Peyer's patch (tissue), 4 donors: ENCODE results near the gene PGM5. TPM values are rescaled to one million over a fixed set of nuclear protein-coding genes. Genes with fewer than 3 reads are reported as not detected.

Experiments used
- DNase-seq, 3 donors: peaks; one replicate each; pipeline ENCODE4 v3.0.0-alpha.2; 2017 to 2019
- H3K27ac ChIP-seq, 4 donors: fragments of 200-600 bp; sonication (generic); one replicate each; pipeline ENCODE4 v1.5.1; 2016 to 2019
- H3K27me3 ChIP-seq, 2 donors: fragments of 200-600 bp; sonication (generic); one replicate each; pipeline ENCODE4 v1.5.1; 2019
- H3K36me3 ChIP-seq, 3 donors: fragments of 200-600 bp; sonication (generic); one replicate each; pipeline ENCODE4 v1.5.1; 2016 to 2019
- H3K4me1 ChIP-seq, 4 donors: fragments of 200-600 bp; sonication (generic); one replicate each; pipeline ENCODE4 v1.5.1; 2016 to 2019
- H3K4me3 ChIP-seq, 4 donors: fragments of 200-600 bp; sonication (generic); 1 replicate in 3 of 4; 2 replicates in 1 of 4; pipeline ENCODE4 v1.5.1; 2016 to 2019; ENCODE audit warnings: mild to moderate bottlenecking in 1 of 4
- H3K9me3 ChIP-seq, 4 donors: fragments of 200-600 bp; sonication (generic); one replicate each; pipeline ENCODE4 v1.5.1; 2016 to 2019; ENCODE audit warnings: mild to moderate bottlenecking in 1 of 4
- POLR2A ChIP-seq, 2 donors: fragments of 450-650 bp; IDR thresholded peaks; one replicate each; pipeline ENCODE4 v1.5.1; 2017; ENCODE audit warnings: antibody characterized with exemption in 2 of 2, mild to moderate bottlenecking in 2 of 2, moderate library complexity in 2 of 2
- total RNA-seq, 4 donors: library from RNA; depleted of rRNA; stranded (reverse); fragments of >200 nt; gene quantifications; one replicate each; pipeline ENCODE4 v1.1.0, GENCODE V29; 2016
- TF ChIP-seq, protein P1 (sequence below), 6 experiments: fragments of 450-650 bp in 4 of 6; fragments of 200-600 bp in 2 of 6; sonication (generic) in 1 of 6; IDR thresholded peaks; one replicate each; pipeline ENCODE4 v1.5.1; 2017 to 2019; ENCODE audit warnings: antibody characterized with exemption in 6 of 6, mild to moderate bottlenecking in 3 of 6, moderate library complexity in 1 of 6

Gene PGM5
- total RNA-seq, 4 donors from 2014 or later = 7.5 to 30.5 (median 23.6) TPM

GRCh38 chr9:68555437-68556150 is 199.2 kb downstream of the PGM5 start:
- no peaks in the 10 kb centered on the region for H3K27me3 ChIP-seq
- H3K36me3 ChIP-seq = no peaks in the 10 kb centered on the region
- DNase-seq = no peak
- H3K4me3 ChIP-seq = no peak overlapping the region
- no peaks in the 10 kb centered on the region for H3K9me3 ChIP-seq
- no peak for TF ChIP-seq POLR2A (IDR thresholded peaks at IDR 0.05)
- TF ChIP-seq, protein P1, sequence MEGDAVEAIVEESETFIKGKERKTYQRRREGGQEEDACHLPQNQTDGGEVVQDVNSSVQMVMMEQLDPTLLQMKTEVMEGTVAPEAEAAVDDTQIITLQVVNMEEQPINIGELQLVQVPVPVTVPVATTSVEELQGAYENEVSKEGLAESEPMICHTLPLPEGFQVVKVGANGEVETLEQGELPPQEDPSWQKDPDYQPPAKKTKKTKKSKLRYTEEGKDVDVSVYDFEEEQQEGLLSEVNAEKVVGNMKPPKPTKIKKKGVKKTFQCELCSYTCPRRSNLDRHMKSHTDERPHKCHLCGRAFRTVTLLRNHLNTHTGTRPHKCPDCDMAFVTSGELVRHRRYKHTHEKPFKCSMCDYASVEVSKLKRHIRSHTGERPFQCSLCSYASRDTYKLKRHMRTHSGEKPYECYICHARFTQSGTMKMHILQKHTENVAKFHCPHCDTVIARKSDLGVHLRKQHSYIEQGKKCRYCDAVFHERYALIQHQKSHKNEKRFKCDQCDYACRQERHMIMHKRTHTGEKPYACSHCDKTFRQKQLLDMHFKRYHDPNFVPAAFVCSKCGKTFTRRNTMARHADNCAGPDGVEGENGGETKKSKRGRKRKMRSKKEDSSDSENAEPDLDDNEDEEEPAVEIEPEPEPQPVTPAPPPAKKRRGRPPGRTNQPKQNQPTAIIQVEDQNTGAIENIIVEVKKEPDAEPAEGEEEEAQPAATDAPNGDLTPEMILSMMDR (IDR thresholded peaks at IDR 0.05) = no peak
- H3K27ac ChIP-seq = no peak overlapping the region
- H3K4me1 ChIP-seq = peaks cover 0 to 23% (median 3%) of the 10 kb centered on the region in 4 donors

- TF ChIP-seq POLR2A (IDR thresholded peaks at IDR 0.05) = no peak
- TF ChIP-seq, protein P1 (IDR thresholded peaks at IDR 0.05) = no peak
- H3K9me3 ChIP-seq = no peaks in the 10 kb centered on the region
- no peak overlapping the region for H3K4me3 ChIP-seq
- no peak overlapping the region for H3K27ac ChIP-seq
- no peaks in the 10 kb centered on the region for H3K36me3 ChIP-seq
- H3K27me3 ChIP-seq = no peaks in the 10 kb centered on the region
- peaks cover 0 to 10% (median 3%) of the 10 kb centered on the region in 4 donors for H3K4me1 ChIP-seq
- DNase-seq = no peak
Observed at GRCh38 chr9:68558545-68558944, 202.1 kb downstream of the PGM5 start.

GRCh38 chr9:68560071-68560844 is 203.8 kb downstream of the PGM5 start:
- peak in 2 of 3 donors; percentile 61 to 82 for DNase-seq
- Histone ChIP-seq H3K4me1 (peaks cover 0 to 10% (median 3%) of the 10 kb centered on the region in 4 donors), H3K36me3 (no peaks in the 10 kb centered on the region), H3K27ac (peak overlapping the region in 2 of 4 donors; percentile 44 to 58), H3K9me3 (no peaks in the 10 kb centered on the region), H3K4me3 (no peak overlapping the region), H3K27me3 (no peaks in the 10 kb centered on the region)
- TF ChIP-seq, protein P1 (IDR thresholded peaks at IDR 0.05) = peak in 5 of 6 experiments; percentile 27 to 50 (median 43)
- no peak for TF ChIP-seq POLR2A (IDR thresholded peaks at IDR 0.05)

DNA sequence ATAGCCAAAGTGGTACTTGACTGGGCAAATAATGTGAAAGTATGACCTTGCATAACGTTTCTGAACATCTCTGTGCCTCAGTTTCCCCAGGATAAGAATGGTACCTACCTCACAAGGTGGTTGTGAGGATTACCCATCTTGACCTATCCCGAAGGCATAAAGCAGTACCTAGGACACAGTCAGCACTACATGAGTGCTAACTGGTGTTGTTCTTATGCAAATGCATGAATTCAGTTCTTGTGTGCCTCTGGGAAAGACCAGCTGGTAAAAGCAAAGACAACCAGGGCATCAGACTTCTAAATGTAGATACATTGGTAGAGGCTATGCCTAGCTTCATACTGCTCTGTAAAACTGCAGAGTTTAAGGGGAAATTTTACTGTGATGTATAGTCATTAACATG is 206.1 kb downstream of the PGM5 start:
- no peaks in the 10 kb centered on the region for H3K36me3 ChIP-seq
- no peak for DNase-seq
- H3K4me1 ChIP-seq = peaks cover 0 to 10% (median 3%) of the 10 kb centered on the region in 4 donors
- no peaks in the 10 kb centered on the region for H3K27me3 ChIP-seq
- H3K9me3 ChIP-seq = no peaks in the 10 kb centered on the region
- H3K4me3 ChIP-seq = no peak overlapping the region
- H3K27ac ChIP-seq = no peak overlapping the region
- TF ChIP-seq, protein P1 (IDR thresholded peaks at IDR 0.05) = no peak
- TF ChIP-seq POLR2A (IDR thresholded peaks at IDR 0.05) = no peak

DNA sequence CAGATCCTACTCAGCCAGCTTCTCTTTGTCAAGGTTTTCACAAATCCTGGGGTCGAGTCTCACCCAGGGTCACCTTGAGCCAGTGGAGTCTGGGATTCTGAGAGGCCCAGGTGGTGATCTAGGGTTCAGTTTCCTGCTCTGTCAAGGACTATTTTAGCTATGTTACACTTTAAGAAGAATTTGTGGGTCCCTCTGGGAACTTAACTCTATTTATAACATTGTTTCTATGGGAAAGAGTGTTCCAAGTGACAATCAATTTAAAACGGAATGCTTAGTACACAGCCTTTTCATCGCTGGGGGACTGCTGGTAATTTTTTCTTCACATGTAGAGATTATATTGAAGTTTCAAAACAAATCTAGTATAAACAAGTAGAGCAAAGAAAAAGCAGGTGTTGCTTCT is 211.2 kb downstream of the PGM5 start:
- H3K27ac ChIP-seq = no peak overlapping the region
- no peaks in the 10 kb centered on the region for H3K36me3 ChIP-seq
- H3K4me1 ChIP-seq = no peaks in the 10 kb centered on the region
- no peak for TF ChIP-seq POLR2A (IDR thresholded peaks at IDR 0.05)
- TF ChIP-seq, protein P1 (IDR thresholded peaks at IDR 0.05) = no peak
- no peaks in the 10 kb centered on the region for H3K9me3 ChIP-seq
- no peak for DNase-seq
- no peak overlapping the region for H3K4me3 ChIP-seq
- H3K27me3 ChIP-seq = no peaks in the 10 kb centered on the region
